Naive thymus-derived CD4-positive, alpha-beta T cell (primary cell): ENCODE results near the gene ELMOD2. TPM values are rescaled to one million over a fixed set of nuclear protein-coding genes. Genes with fewer than 3 reads are reported as not detected.
"Not testable (repeated sequence)": the region's sequence is repeated elsewhere in the genome, so short reads cannot be mapped to it uniquely, and the experiment has no call there.

ENCODE experiments used
- ATAC-seq: fragments of 150-1000 bp; cut with Tn5 transposase; 2 replicates; pipeline ENCODE4 v1.10.0; 2021; ENCODE audit warnings: mild to moderate bottlenecking, moderate library complexity
- CTCF ChIA-PET: fragments of 350-600 bp; sonication (Branson Sonifier 250); formaldehyde crosslinking; loops from one replicate; lab custom pipeline; 2021; ENCODE audit warnings: antibody characterized with exemption; lab: Charles Lee
- POLR2A ChIA-PET: fragments of 350-600 bp; sonication (Branson Sonifier 250); formaldehyde crosslinking; loops from one replicate; lab custom pipeline; 2021; ENCODE audit warnings: antibody characterized with exemption, inconsistent platforms; lab: Charles Lee
- DNase-seq, 9 donors: peaks; one replicate each; pipeline versions ENCODE4 v3.0.0 to v3.0.0-alpha.2; 2020 to 2022; ENCODE audit warnings: mixed read lengths in 1 of 9
- H3K27ac ChIP-seq: one replicate; pipeline ENCODE4 v1.7.0; 2013; ENCODE audit warnings: mild to moderate bottlenecking, low read depth, low read length, moderate library complexity
- H3K27me3 ChIP-seq, 2 donors: one replicate each; pipeline ENCODE4 v1.7.0; 2013; ENCODE audit warnings: low read length in 2 of 2, mild to moderate bottlenecking in 2 of 2, moderate library complexity in 2 of 2; ENCODE audit not compliant: control insufficient read depth in 2 of 2, insufficient read depth in 2 of 2
- H3K36me3 ChIP-seq, 3 experiments: 1 replicate in 2 of 3; 2 replicates in 1 of 3; pipeline ENCODE4 v1.7.0; 2013; ENCODE audit warnings: low read length in 3 of 3, mild to moderate bottlenecking in 3 of 3, moderate library complexity in 1 of 3; ENCODE audit not compliant: insufficient read depth in 3 of 3, control insufficient read depth in 2 of 3
- H3K4me1 ChIP-seq, 2 donors: one replicate each; pipeline ENCODE4 v1.7.0; 2013; ENCODE audit warnings: low read length in 2 of 2, mild to moderate bottlenecking in 2 of 2, moderate library complexity in 1 of 2; ENCODE audit not compliant: control insufficient read depth in 2 of 2, insufficient read depth in 2 of 2
- H3K4me3 ChIP-seq: 2 replicates; pipeline ENCODE4 v1.7.0; 2013; ENCODE audit warnings: mild to moderate bottlenecking, low read length
- H3K9me3 ChIP-seq, 3 experiments: 1 replicate in 2 of 3; 2 replicates in 1 of 3; pipeline ENCODE4 v1.7.0; 2013; ENCODE audit warnings: low read length in 3 of 3; ENCODE audit not compliant: control insufficient read depth in 2 of 3
- H3K27ac Mint-ChIP-seq, 9 donors: one replicate each; pipeline ENCODE4 v1.8.0; 2020 to 2022; ENCODE audit warnings: mixed read lengths in 9 of 9, mild to moderate bottlenecking in 8 of 9, moderate library complexity in 5 of 9, inconsistent platforms in 2 of 9
- H3K27me3 Mint-ChIP-seq, 5 donors: one replicate each; pipeline ENCODE4 v1.8.0; 2021 to 2022; ENCODE audit warnings: mixed read lengths in 5 of 5, mild to moderate bottlenecking in 1 of 5
- H3K36me3 Mint-ChIP-seq, 5 donors: one replicate each; pipeline ENCODE4 v1.8.0; 2020 to 2022; ENCODE audit warnings: mixed read lengths in 5 of 5, mild to moderate bottlenecking in 3 of 5, inconsistent platforms in 1 of 5
- H3K4me1 Mint-ChIP-seq, 7 donors: one replicate each; pipeline ENCODE4 v1.8.0; 2020 to 2022; ENCODE audit warnings: mixed read lengths in 7 of 7, mild to moderate bottlenecking in 3 of 7, inconsistent platforms in 1 of 7
- H3K4me3 Mint-ChIP-seq, 10 donors: one replicate each; pipeline ENCODE4 v1.8.0; 2020 to 2022; ENCODE audit warnings: mild to moderate bottlenecking in 10 of 10, mixed read lengths in 10 of 10, moderate library complexity in 6 of 10, inconsistent platforms in 2 of 10
- H3K9me3 Mint-ChIP-seq, 11 donors: one replicate each; pipeline ENCODE4 v1.8.0; 2020 to 2022; ENCODE audit warnings: mixed read lengths in 11 of 11, mild to moderate bottlenecking in 4 of 11, inconsistent platforms in 1 of 11, moderate library complexity in 1 of 11
- intact Hi-C, 2 donors: fragments of 100-400 bp; cut with micrococcal nuclease; formaldehyde crosslinking; loops; one replicate each; pipeline ENCODE4 v1.15.1; 2023
- polyA plus RNA-seq, 2 donors: library from polyadenylated mRNA; unstranded; fragments of 300-500 nt; fragmentation: Illumina TruSeq; gene quantifications; one replicate each; pipeline ENCODE4 v1.2.3, GENCODE V29; 2021
- total RNA-seq, 6 experiments: library from RNA in 5 of 6; stranded (reverse) in 5 of 6; gene quantifications; 1 replicate in 5 of 6; 2 replicates in 1 of 6; pipeline ENCODE4 v1.2.3 and lab custom pipeline; 2021 to 2026

Gene ELMOD2
- total and polyA plus RNA-seq, 7 experiments from 2014 or later: 6.7 to 29.2 (median 13.2) TPM

DNA sequence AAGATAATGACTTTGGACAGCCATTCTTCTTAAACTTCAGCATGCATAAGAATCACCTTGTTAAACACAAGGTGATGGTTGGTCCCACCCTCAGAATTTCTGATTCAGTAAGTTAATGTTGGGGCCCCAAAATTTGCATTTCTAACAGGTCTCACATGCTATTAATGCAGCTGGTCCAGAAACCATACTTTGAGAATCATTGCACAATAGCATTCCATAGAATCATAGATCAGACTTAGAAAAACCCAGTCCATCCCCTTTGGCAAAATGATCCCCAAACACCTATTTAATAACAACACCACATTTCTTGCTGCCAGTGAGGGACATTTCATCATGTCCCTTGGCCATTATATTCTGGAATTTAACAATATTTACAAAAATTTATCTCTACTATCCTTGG, 19.7 kb upstream of the ELMOD2 start:
- Histone ChIP-seq H3K36me3 (no peaks in the 10 kb centered on the region), H3K4me1 (no peaks in the 10 kb centered on the region), H3K27me3 (peaks cover 0 to 3% of the 10 kb centered on the region in 2 donors), H3K27ac (no peak overlapping the region), H3K9me3 (no peaks in the 10 kb centered on the region), H3K4me3 (no peak overlapping the region)
- no peak for DNase-seq
- peaks cover 44 to 79% (median 61%) of the 10 kb centered on the region in 5 donors for H3K27me3 Mint-ChIP-seq
- H3K9me3 Mint-ChIP-seq: peaks cover 0 to 11% (median 1%) of the 10 kb centered on the region in 11 donors
- CTCF ChIA-PET: interaction anchor here (0.6 kb wide), 1 partner anchor 480 kb away, joined by 5 read pairs; no protein-coding TSS in a partner anchor
- no peak overlapping the region for H3K27ac Mint-ChIP-seq
- no peak for ATAC-seq
- POLR2A ChIA-PET: no interaction called here
- intact Hi-C loops: no loop called here
- peaks cover 0 to 2% (median 0%) of the 10 kb centered on the region in 7 donors for H3K4me1 Mint-ChIP-seq
- H3K36me3 Mint-ChIP-seq: peaks cover 0 to 1% (median 0%) of the 10 kb centered on the region in 5 donors
- no peak overlapping the region for H3K4me3 Mint-ChIP-seq

GRCh38 chr4:140513765-140514164, 10.2 kb upstream of the ELMOD2 start:
- H3K27ac Mint-ChIP-seq, H3K9me3 ChIP-seq, intact Hi-C loops, DNase-seq, CTCF ChIA-PET, H3K27ac ChIP-seq, H3K4me1 ChIP-seq, H3K4me1 Mint-ChIP-seq, H3K9me3 Mint-ChIP-seq, H3K36me3 Mint-ChIP-seq, H3K27me3 ChIP-seq, H3K4me3 Mint-ChIP-seq, H3K36me3 ChIP-seq, H3K4me3 ChIP-seq, POLR2A ChIA-PET, ATAC-seq: not testable (repeated sequence)
- peaks cover 19 to 45% (median 34%) of the 10 kb centered on the region in 5 donors for H3K27me3 Mint-ChIP-seq

DNA sequence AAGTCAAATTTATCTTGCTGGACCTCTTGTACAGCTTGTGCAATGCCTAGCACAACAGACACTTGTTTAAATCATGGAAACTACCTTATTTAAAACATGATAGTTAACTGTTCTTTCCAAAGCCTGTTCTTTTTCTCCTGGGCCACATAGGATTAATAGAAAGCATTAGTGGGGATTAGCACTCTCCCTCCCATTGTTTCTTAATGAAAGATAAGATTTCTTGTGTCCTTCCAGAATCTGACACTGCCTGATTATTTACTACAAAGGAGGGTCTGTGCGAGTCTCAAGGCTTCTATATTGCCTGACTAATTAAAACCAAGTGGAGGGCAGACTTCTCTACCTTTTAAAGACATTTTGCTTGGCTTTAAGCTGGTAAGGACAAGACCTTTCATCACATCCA, 8.5 kb upstream of the ELMOD2 start:
- Histone ChIP-seq H3K27ac (no peak overlapping the region), H3K36me3 (no peaks in the 10 kb centered on the region), H3K27me3 (no peaks in the 10 kb centered on the region), H3K4me1 (no peaks in the 10 kb centered on the region), H3K9me3 (no peaks in the 10 kb centered on the region), H3K4me3 (no peak overlapping the region)
- no peak overlapping the region for H3K4me3 Mint-ChIP-seq
- ATAC-seq (no peak), DNase-seq (no peak)
- intact Hi-C loops: no loop called here
- CTCF ChIA-PET: no interaction called here
- POLR2A ChIA-PET: no interaction called here
- peaks cover 0 to 3% (median 0%) of the 10 kb centered on the region in 11 donors for H3K9me3 Mint-ChIP-seq
- no peaks in the 10 kb centered on the region for H3K4me1 Mint-ChIP-seq
- H3K36me3 Mint-ChIP-seq: no peaks in the 10 kb centered on the region
- no peak overlapping the region for H3K27ac Mint-ChIP-seq
- peaks cover 6 to 31% (median 22%) of the 10 kb centered on the region in 5 donors for H3K27me3 Mint-ChIP-seq

- Histone ChIP-seq H3K27me3 (no peaks in the 10 kb centered on the region), H3K9me3 (no peaks in the 10 kb centered on the region), H3K36me3 (peaks cover 0 to 4% (median 3%) of the 10 kb centered on the region in 3 experiments), H3K27ac (peak overlapping the region; percentile 35), H3K4me3 (peak overlapping the region; percentile 70), H3K4me1 (peaks cover 12 to 18% of the 10 kb centered on the region in 2 donors)
- ATAC-seq (no peak), DNase-seq (peak in 1 of 9 donors; percentile 0)
- CTCF ChIA-PET: interaction anchor here (1.0 kb wide), 1 partner anchor 150 kb away, joined by 3 read pairs; the partner anchor contains the start of gene SCOC
- H3K36me3 Mint-ChIP-seq: peaks cover 3 to 19% (median 13%) of the 10 kb centered on the region in 5 donors
- POLR2A ChIA-PET: interaction anchor here (1.0 to 1.3 kb wide), 3 partner anchors 150 to 1223 kb away, joined by 4 to 8 read pairs (median 5); partner anchors contain the start of genes MAML3, NAA15 and SCOC
- intact Hi-C loops: loop anchor here (1.0 to 10.0 kb wide), 10 partner anchors 45 to 1506 kb away; partner anchors contain the start of genes MAML3 (in 1 of the 2), MGST2 (in 1 of the 2), NAA15 (in 1 of the 2) and NDUFC1 (in 1 of the 2)
- peaks cover 8 to 39% (median 29%) of the 10 kb centered on the region in 7 donors for H3K4me1 Mint-ChIP-seq
- H3K27ac Mint-ChIP-seq: peak overlapping the region; percentile 78 to 93 (median 84)
- H3K9me3 Mint-ChIP-seq: no peaks in the 10 kb centered on the region
- H3K4me3 Mint-ChIP-seq: peak overlapping the region; percentile 78 to 95 (median 88)
- peaks cover 0 to 3% (median 0%) of the 10 kb centered on the region in 5 donors for H3K27me3 Mint-ChIP-seq
These were observed 555 bp upstream of the ELMOD2 start for GRCh38 chr4:140523370-140523856.

DNA sequence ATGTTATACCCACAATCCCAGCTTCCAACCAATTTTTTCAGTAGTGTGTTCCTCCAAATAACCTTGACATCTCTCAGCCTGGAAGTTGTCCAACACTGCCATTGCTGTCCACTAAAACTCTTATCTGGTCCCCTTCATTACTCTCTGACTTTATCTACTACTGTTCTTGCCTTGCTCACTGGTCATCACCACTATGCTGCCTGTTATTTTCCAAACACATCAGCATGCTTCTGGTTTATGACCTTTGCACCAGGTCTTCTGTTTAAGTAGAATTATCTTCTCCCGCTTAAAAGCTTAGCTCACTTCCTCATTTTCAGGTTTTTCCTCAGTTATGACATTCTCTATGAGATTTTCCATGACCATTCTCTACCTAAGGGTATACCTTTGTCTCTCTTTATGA, 5.5 kb downstream of the ELMOD2 start:
- H3K36me3 Mint-ChIP-seq: peaks cover 3 to 33% (median 17%) of the 10 kb centered on the region in 5 donors
- Histone ChIP-seq H3K27ac (no peak overlapping the region), H3K4me3 (no peak overlapping the region), H3K27me3 (no peaks in the 10 kb centered on the region), H3K9me3 (no peaks in the 10 kb centered on the region), H3K36me3 (peaks cover 0 to 4% (median 3%) of the 10 kb centered on the region in 3 experiments), H3K4me1 (peaks cover 5 to 13% of the 10 kb centered on the region in 2 donors)
- H3K9me3 Mint-ChIP-seq: no peaks in the 10 kb centered on the region
- POLR2A ChIA-PET: no interaction called here
- no peak overlapping the region for H3K4me3 Mint-ChIP-seq
- intact Hi-C loops: loop anchor here in 1 of 2 donors (10.0 kb wide), 1 partner anchor 515 kb away; no protein-coding TSS in a partner anchor
- H3K27ac Mint-ChIP-seq: no peak overlapping the region
- H3K4me1 Mint-ChIP-seq: peaks cover 0 to 22% (median 19%) of the 10 kb centered on the region in 7 donors
- CTCF ChIA-PET: no interaction called here
- DNase-seq (no peak), ATAC-seq (no peak)
- H3K27me3 Mint-ChIP-seq: no peaks in the 10 kb centered on the region

DNA sequence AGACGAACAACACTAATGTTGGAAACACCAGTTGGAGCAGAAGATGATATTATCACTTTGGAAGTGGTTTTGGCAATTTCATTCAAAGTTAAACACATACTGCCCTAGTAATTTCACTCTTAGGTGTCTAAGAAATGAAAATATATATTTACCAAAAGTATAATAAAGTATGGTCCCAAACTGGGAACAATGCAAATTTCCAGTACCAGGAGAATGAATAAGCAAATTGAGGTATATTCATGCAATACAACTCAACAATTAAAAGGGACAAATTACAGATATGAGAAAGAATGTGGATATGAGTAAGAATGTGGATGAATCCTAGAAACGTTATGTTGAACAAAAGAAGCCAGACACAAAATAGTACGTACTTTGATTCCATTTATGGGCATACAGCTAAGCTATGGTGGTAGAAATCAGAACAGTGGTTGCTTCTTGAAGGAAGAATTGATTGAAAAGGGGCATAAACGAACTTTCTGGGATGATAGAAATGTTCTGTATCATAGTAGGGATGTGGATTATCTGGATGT, 10.0 kb downstream of the ELMOD2 start:
- Mint-ChIP-seq H3K4me3 (no peak overlapping the region), H3K36me3 (peaks cover 5 to 32% (median 15%) of the 10 kb centered on the region in 5 donors), H3K9me3 (no peaks in the 10 kb centered on the region), H3K27me3 (no peaks in the 10 kb centered on the region), H3K4me1 (peaks cover 0 to 7% (median 2%) of the 10 kb centered on the region in 7 donors), H3K27ac (no peak overlapping the region)
- no peak for DNase-seq
- intact Hi-C loops: no loop called here
- no peak overlapping the region for H3K27ac ChIP-seq
- no peaks in the 10 kb centered on the region for H3K4me1 ChIP-seq
- H3K36me3 ChIP-seq: peaks cover 0 to 16% (median 0%) of the 10 kb centered on the region in 3 experiments
- no peaks in the 10 kb centered on the region for H3K27me3 ChIP-seq
- no peak overlapping the region for H3K4me3 ChIP-seq
- no peaks in the 10 kb centered on the region for H3K9me3 ChIP-seq
- no peak for ATAC-seq
- ChIA-PET CTCF (no interaction called here), POLR2A (no interaction called here)
